ENCODE measurements around the gene SF1.

DNA sequence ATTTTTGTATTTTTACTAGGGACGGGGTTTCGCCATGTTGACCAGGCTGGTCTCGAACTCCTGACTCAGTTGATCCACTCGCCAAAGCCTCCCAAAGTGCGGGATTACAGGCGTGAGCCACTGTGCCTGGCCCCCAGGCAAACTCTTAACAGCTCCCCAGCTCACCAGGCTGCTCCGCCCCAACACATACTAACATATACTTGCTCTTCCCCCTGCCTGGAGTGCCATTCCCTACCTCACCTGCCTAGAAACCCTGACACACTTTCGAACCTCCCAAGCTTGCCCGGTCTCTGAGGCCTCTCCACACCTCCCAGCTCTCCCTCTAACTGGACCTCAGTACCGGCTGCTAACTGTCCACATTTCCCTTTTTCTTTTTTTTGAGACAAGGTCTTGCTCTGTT, 16.2 kb upstream of the SF1 start:
- TF ChIP-seq CTCF (IDR thresholded peaks at IDR 0.05; ENCODE audit: poor library complexity) (no peak), EZH2 (IDR thresholded peaks at IDR 0.05; ENCODE audit: borderline replicate concordance) (no peak)
